ENCODE measurements around the gene EXOC6B.
"Not testable (repeated sequence)": the region's sequence is repeated elsewhere in the genome, so short reads cannot be mapped to it uniquely, and the experiment has no call there.

Gene EXOC6B

GRCh38 chr2:72544554-72544953 is 281.3 kb downstream of the EXOC6B start:
- no peak for ATAC-seq

GRCh38 chr2:72543497-72544216 is 282.2 kb downstream of the EXOC6B start:
- TF ChIP-seq TSHZ2 (CRISPR knock-in tag; IDR thresholded peaks at IDR 0.05) (0 out of 2 replicates have a peak, but pooled peaks have one; percentile 30), ZFP3 (CRISPR knock-in tag; IDR thresholded peaks at IDR 0.05) (0 out of 2 replicates have a peak, but pooled peaks have one; percentile 20), SNAI2 (CRISPR knock-in tag; IDR thresholded peaks at IDR 0.05) (0 out of 2 replicates have a peak, but pooled peaks have one; percentile 18), ESRRG (CRISPR knock-in tag; IDR thresholded peaks at IDR 0.05) (no peak)

More at GRCh38 chr2:72544554-72544953, 281.3 kb downstream of the EXOC6B start:
- TF ChIP-seq POU6F1 (CRISPR knock-in tag; IDR thresholded peaks at IDR 0.05; ENCODE audit: borderline replicate concordance, low read depth), result no peak
- no peak for TF ChIP-seq ZFP3 (CRISPR knock-in tag; IDR thresholded peaks at IDR 0.05)
- TF ChIP-seq ESRRG (CRISPR knock-in tag; IDR thresholded peaks at IDR 0.05), result no peak
- no peak for TF ChIP-seq BACH2 (CRISPR knock-in tag; IDR thresholded peaks at IDR 0.05; ENCODE audit: borderline replicate concordance)
- no peak for TF ChIP-seq ZFP30 (CRISPR knock-in tag; IDR thresholded peaks at IDR 0.05)
- TF ChIP-seq ARNTL (CRISPR knock-in tag; IDR thresholded peaks at IDR 0.05; ENCODE audit: borderline replicate concordance, low read depth), result no peak
- no peak for TF ChIP-seq ZNF8 (CRISPR knock-in tag; IDR thresholded peaks at IDR 0.05)
- TF ChIP-seq OSR1 (CRISPR knock-in tag; IDR thresholded peaks at IDR 0.05), result no peak
- no peak for TF ChIP-seq CREB5 (CRISPR knock-in tag; IDR thresholded peaks at IDR 0.05; ENCODE audit: low read depth)

GRCh38 chr2:72539071-72539552 is 286.7 kb downstream of the EXOC6B start:
- TF ChIP-seq ZNF70 (CRISPR knock-in tag; IDR thresholded peaks at IDR 0.05) (no peak), GLIS3 (CRISPR knock-in tag; IDR thresholded peaks at IDR 0.05) (0 out of 2 replicates have a peak, but pooled peaks have one; percentile 50), ISL1 (CRISPR knock-in tag; IDR thresholded peaks at IDR 0.05) (peak; percentile 53; the same call in 1 of the 2 replicates), SNAI2 (CRISPR knock-in tag; IDR thresholded peaks at IDR 0.05) (no peak), ESRRG (CRISPR knock-in tag; IDR thresholded peaks at IDR 0.05) (no peak), ZFP3 (CRISPR knock-in tag; IDR thresholded peaks at IDR 0.05) (0 out of 2 replicates have a peak, but pooled peaks have one; percentile 13), RARB (CRISPR knock-in tag; IDR thresholded peaks at IDR 0.05) (no peak), TCF4 (CRISPR knock-in tag; IDR thresholded peaks at IDR 0.05; ENCODE audit: borderline replicate concordance) (no peak; the same call in 1 of the 2 replicates)

More at GRCh38 chr2:72543497-72544216, 282.2 kb downstream of the EXOC6B start:
- ATAC-seq, result no peak

GRCh38 chr2:72538486-72538885 is 287.3 kb downstream of the EXOC6B start:
- ATAC-seq, result peak; percentile 8; the same call in 2 of the 3 replicates
- TF ChIP-seq TSHZ2 (CRISPR knock-in tag; IDR thresholded peaks at IDR 0.05) (no peak), PPARA (CRISPR knock-in tag; IDR thresholded peaks at IDR 0.05; ENCODE audit: borderline replicate concordance) (no peak), ESRRG (CRISPR knock-in tag; IDR thresholded peaks at IDR 0.05) (no peak), ZFP30 (CRISPR knock-in tag; IDR thresholded peaks at IDR 0.05) (no peak), ZNF565 (CRISPR knock-in tag; conservative IDR thresholded peaks at IDR 0.05; ENCODE audit: low read depth) (no peak), CREB5 (CRISPR knock-in tag; IDR thresholded peaks at IDR 0.05; ENCODE audit: low read depth) (no peak), GLIS3 (CRISPR knock-in tag; IDR thresholded peaks at IDR 0.05) (no peak), ZFP3 (CRISPR knock-in tag; IDR thresholded peaks at IDR 0.05) (no peak)

More at GRCh38 chr2:72539071-72539552, 286.7 kb downstream of the EXOC6B start:
- ATAC-seq, result peak; percentile 91

- ATAC-seq, result not testable (repeated sequence)
Observed at GRCh38 chr2:72535586-72535985, 290.2 kb downstream of the EXOC6B start.

Measured in SK-N-SH treated with all-trans-retinoic acid at 6 μM for 48 hours (cell line).